Activated naive CD8-positive, alpha-beta T cell treated with anti-CD3 and anti-CD28 coated beads, Interleukin-2, amount 50 U/mL, for 24 hours (primary cell): ENCODE measurements around the gene DYNLT2.
A peak's percentile ranks its signal among the peaks of the same experiment; 100 is the strongest.

Experiments used
- ATAC-seq: fragments of 150-1000 bp; cut with Tn5 transposase; one replicate; pipeline ENCODE4 v1.10.0; 2021
- DNase-seq: peaks from one replicate; pipeline ENCODE4 v3.0.0; 2021
- H3K27ac Mint-ChIP-seq: one replicate; pipeline ENCODE4 v1.8.0; 2021; ENCODE audit warnings: mild to moderate bottlenecking, mixed read lengths
- H3K27me3 Mint-ChIP-seq: one replicate; pipeline ENCODE4 v1.8.0; 2021; ENCODE audit warnings: mixed read lengths
- H3K36me3 Mint-ChIP-seq: one replicate; pipeline ENCODE4 v1.8.0; 2021; ENCODE audit warnings: low read depth, mixed read lengths
- H3K4me1 Mint-ChIP-seq: one replicate; pipeline ENCODE4 v1.8.0; 2021; ENCODE audit warnings: mixed read lengths
- H3K4me3 Mint-ChIP-seq: one replicate; pipeline ENCODE4 v1.8.0; 2021; ENCODE audit warnings: mild to moderate bottlenecking, moderate library complexity, mixed read lengths
- H3K9me3 Mint-ChIP-seq: one replicate; pipeline ENCODE4 v1.8.0; 2021; ENCODE audit warnings: mixed read lengths

DYNLT2 gene

GRCh38 chr6:169729961-169730360 is 21.4 kb downstream of the DYNLT2 start:
- Mint-ChIP-seq H3K4me1 (peaks cover 16% of the 10 kb centered on the region), H3K27me3 (peaks cover 6% of the 10 kb centered on the region), H3K27ac (no peak overlapping the region)

DNA sequence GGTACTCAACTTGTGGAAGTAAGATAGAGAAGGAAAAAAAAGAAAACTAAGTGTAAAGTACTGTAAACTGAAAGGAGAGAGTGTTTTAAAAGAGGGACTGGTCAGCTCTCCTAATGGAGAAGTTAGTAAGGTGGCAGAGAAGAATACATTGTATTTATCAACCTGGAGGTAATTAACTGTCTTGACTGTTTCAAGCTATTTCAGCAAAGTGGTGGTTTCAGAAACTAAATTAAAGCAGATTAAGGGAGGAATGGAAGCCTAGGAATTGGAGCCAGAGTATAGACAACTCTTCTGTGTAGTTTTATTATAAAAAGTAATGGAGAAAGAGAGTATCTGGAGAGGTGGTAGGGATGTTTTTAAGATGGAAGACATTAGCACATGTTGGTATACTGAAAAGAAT is 24.4 kb downstream of the DYNLT2 start:
- H3K9me3 Mint-ChIP-seq = no peaks in the 10 kb centered on the region
- DNase-seq (no peak), ATAC-seq (no peak)
- H3K27me3 Mint-ChIP-seq = no peaks in the 10 kb centered on the region
- H3K36me3 Mint-ChIP-seq = peaks cover 10% of the 10 kb centered on the region
- no peak overlapping the region for H3K27ac Mint-ChIP-seq
- H3K4me1 Mint-ChIP-seq = peaks cover 24% of the 10 kb centered on the region
- H3K4me3 Mint-ChIP-seq = no peak overlapping the region

More at GRCh38 chr6:169729961-169730360, 21.4 kb downstream of the DYNLT2 start:
- Mint-ChIP-seq H3K9me3 (peaks cover 7% of the 10 kb centered on the region), H3K36me3 (peaks cover 8% of the 10 kb centered on the region), H3K4me3 (no peak overlapping the region)
- no peak for DNase-seq
- no peak for ATAC-seq

DNA sequence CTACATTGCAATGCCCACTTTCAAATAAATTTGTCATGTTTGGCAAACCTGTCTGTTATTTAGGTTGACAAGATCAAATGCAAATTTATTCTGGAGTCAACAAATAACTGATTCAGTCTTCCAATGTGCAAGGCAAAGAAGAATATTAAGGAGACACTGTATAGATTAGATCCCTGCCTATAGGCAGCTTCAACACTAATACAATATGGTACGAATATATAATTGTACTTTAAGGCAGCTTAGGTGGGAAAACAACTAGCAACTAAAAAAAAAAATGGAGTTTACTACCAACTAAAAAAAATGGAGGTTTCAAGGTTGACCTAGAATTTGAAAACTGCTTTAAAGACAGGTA is 25.3 kb downstream of the DYNLT2 start:
- Mint-ChIP-seq H3K4me3 (peak overlapping the region; percentile 83), H3K36me3 (peaks cover 13% of the 10 kb centered on the region), H3K9me3 (no peaks in the 10 kb centered on the region), H3K4me1 (peaks cover 32% of the 10 kb centered on the region), H3K27me3 (no peaks in the 10 kb centered on the region), H3K27ac (peak overlapping the region; percentile 91)
- DNase-seq = no peak
- ATAC-seq = no peak

DNA sequence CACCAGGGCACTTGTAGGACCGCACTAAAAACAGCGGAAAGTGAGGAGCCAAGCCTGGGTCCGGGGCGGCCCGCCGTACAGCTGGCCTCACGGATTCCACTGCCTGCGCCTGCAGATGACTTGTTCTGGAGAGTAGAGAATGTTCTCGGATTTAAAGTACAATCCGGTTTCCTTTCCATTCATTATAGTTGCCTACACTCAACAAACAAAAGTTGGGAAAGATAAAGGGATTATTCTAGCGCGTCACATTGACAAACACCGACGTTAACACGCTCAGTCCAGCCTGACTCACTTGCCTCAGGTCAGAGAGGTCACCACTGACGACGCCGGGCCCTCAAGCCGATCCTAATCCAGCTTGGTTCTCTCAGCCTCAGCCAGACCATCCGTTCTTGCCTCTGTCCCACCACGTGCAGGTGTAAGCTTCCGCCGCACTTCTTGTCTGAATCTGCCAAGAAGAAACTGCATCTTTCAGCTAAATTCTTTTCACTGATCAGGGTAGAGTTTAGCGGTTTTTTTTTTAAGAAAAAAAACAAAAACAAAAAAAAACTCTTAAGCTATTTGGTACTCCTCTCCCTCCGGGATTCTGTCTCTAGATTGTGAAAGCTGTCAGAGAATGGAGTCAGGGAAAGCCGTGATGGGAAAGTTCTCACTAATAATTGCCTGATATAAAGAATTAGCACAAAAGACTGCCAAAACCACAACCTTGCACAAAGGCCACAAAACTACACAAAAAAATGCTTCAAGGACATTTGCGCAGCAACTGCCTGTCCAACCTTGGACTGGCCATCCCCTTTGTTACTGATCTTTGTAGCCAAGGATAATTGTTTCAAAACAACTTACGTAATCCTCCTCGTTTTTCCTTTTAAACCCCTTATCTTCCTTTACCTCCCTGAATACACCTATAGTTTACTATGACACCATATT is 26.0 kb downstream of the DYNLT2 start:
- Mint-ChIP-seq H3K4me3 (peak overlapping the region; percentile 83), H3K36me3 (peaks cover 14% of the 10 kb centered on the region), H3K9me3 (no peaks in the 10 kb centered on the region), H3K27me3 (no peaks in the 10 kb centered on the region), H3K4me1 (peaks cover 37% of the 10 kb centered on the region), H3K27ac (peak overlapping the region; percentile 91)
- ATAC-seq (peak; percentile 15), DNase-seq (peak; percentile 43)

GRCh38 chr6:169724494-169725124 is 26.8 kb downstream of the DYNLT2 start, which contains the start of gene PHF10:
TSS of gene PHF10 (minus strand) at chr6:169724500. CDS start at chr6:169723931, 569 bp downstream.
- Mint-ChIP-seq H3K27me3 (no peaks in the 10 kb centered on the region), H3K36me3 (peaks cover 16% of the 10 kb centered on the region), H3K4me3 (peak within 1 kb of the TSS; percentile 96), H3K9me3 (no peaks in the 10 kb centered on the region), H3K4me1 (peaks cover 44% of the 10 kb centered on the region), H3K27ac (peak within 1 kb of the TSS; percentile 95)
- DNase-seq (peak; percentile 74), ATAC-seq (peak; percentile 53)

DNA sequence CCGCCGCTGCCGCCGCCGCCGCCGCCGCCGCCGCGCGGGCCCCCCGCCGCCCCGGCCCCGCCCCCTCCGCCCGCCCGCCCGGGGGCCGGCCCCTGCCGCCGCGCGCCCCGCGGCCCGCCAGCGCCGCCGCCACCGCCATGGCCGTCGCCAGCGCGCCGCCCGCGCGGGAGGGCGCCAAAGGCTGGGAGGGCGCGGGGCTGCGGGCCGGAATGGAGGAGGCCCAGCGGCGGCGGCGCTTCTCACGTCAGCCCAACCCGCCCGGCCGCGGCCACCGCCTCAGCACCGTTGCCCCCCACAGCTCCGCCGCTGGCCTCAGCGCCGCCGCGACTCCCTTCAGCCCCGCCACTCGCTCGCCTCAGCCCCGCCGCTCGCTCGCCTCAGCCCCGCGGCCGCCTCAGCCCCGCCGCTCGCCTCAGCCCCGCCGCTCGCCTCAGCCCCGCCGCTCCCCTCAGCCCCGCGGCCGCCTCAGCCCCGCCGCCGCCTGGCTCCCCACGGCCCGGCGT is 27.3 kb downstream of the DYNLT2 start:
- peak; percentile 41 for DNase-seq
- no peaks in the 10 kb centered on the region for H3K27me3 Mint-ChIP-seq
- H3K9me3 Mint-ChIP-seq = no peaks in the 10 kb centered on the region
- H3K27ac Mint-ChIP-seq = no peak overlapping the region
- peaks cover 50% of the 10 kb centered on the region for H3K4me1 Mint-ChIP-seq
- ATAC-seq = peak; percentile 26
- peak overlapping the region; percentile 41 for H3K4me3 Mint-ChIP-seq
- peaks cover 21% of the 10 kb centered on the region for H3K36me3 Mint-ChIP-seq

- Mint-ChIP-seq H3K4me3 (peak overlapping the region; percentile 96), H3K27ac (peak overlapping the region; percentile 95), H3K4me1 (peaks cover 52% of the 10 kb centered on the region), H3K27me3 (no peaks in the 10 kb centered on the region), H3K36me3 (peaks cover 23% of the 10 kb centered on the region), H3K9me3 (no peaks in the 10 kb centered on the region)
- peak; percentile 63 for DNase-seq
- peak; percentile 15 for ATAC-seq
Observed at GRCh38 chr6:169723200-169723909, 28.0 kb downstream of the DYNLT2 start.

GRCh38 chr6:169722362-169723199 is 28.8 kb downstream of the DYNLT2 start:
- ATAC-seq = peak; percentile 34
- Mint-ChIP-seq H3K4me1 (peaks cover 52% of the 10 kb centered on the region), H3K9me3 (no peaks in the 10 kb centered on the region), H3K27me3 (no peaks in the 10 kb centered on the region), H3K36me3 (peaks cover 26% of the 10 kb centered on the region), H3K4me3 (peak overlapping the region; percentile 96), H3K27ac (peak overlapping the region; percentile 95)
- DNase-seq = peak; percentile 37

- Mint-ChIP-seq H3K4me3 (no peak overlapping the region), H3K4me1 (peaks cover 45% of the 10 kb centered on the region), H3K36me3 (peaks cover 37% of the 10 kb centered on the region), H3K9me3 (no peaks in the 10 kb centered on the region), H3K27ac (peak overlapping the region; percentile 74), H3K27me3 (no peaks in the 10 kb centered on the region)
- no peak for DNase-seq
- no peak for ATAC-seq
Observed at GRCh38 chr6:169720207-169720855, 31.0 kb downstream of the DYNLT2 start.

GRCh38 chr6:169719117-169719516 is 32.3 kb downstream of the DYNLT2 start:
- Mint-ChIP-seq H3K4me1 (peaks cover 46% of the 10 kb centered on the region), H3K27ac (peak overlapping the region; percentile 55), H3K36me3 (peaks cover 45% of the 10 kb centered on the region), H3K9me3 (no peaks in the 10 kb centered on the region), H3K27me3 (no peaks in the 10 kb centered on the region), H3K4me3 (no peak overlapping the region)
- DNase-seq (no peak), ATAC-seq (no peak)

DNA sequence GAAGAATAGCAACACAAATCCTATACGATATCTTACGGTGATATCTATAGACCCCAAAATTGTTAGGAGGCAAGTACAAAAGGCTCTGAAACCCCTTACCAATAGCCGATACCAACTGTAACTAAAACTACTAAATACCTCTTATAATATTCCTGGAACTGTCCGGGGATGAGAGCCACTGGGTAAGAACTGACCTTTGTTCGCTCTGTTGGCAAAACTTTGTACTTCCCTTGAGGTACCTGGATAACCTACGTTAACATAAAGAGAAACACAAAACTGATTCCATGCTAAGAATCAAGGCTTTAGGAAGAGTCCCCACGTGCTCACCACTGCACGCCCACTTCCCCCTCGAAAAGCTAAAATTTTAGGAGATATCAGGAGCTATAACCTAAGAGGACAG is 36.8 kb downstream of the DYNLT2 start:
- Mint-ChIP-seq H3K4me3 (no peak overlapping the region), H3K9me3 (no peaks in the 10 kb centered on the region), H3K4me1 (peaks cover 22% of the 10 kb centered on the region), H3K36me3 (peaks cover 64% of the 10 kb centered on the region), H3K27me3 (no peaks in the 10 kb centered on the region), H3K27ac (no peak overlapping the region)
- ATAC-seq (no peak), DNase-seq (no peak)

DNA sequence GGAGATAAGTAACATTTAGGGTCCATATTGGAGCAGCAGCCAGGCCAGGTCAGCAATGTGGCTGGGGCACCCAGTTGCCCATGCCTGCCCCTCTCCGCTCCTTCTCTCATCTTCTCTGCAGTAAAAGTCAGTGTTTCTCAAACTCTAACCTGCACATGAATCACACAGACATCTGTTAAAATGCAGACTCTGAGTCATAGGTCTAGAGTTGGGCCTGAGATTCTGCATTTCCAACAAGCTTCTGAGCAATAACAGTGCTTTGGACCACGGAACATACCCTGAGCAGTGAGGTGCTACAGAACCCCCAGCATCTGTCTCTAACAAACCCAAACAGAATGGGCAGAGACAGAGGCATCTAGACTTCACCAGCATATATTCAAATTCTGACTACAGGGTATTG is 37.2 kb downstream of the DYNLT2 start:
- Mint-ChIP-seq H3K27me3 (no peaks in the 10 kb centered on the region), H3K27ac (no peak overlapping the region), H3K4me3 (no peak overlapping the region), H3K9me3 (no peaks in the 10 kb centered on the region), H3K36me3 (peaks cover 60% of the 10 kb centered on the region), H3K4me1 (peaks cover 22% of the 10 kb centered on the region)
- DNase-seq (no peak), ATAC-seq (peak; percentile 77)

- Mint-ChIP-seq H3K4me3 (no peak overlapping the region), H3K27me3 (no peaks in the 10 kb centered on the region), H3K4me1 (peaks cover 33% of the 10 kb centered on the region), H3K9me3 (no peaks in the 10 kb centered on the region), H3K27ac (peak overlapping the region; percentile 4), H3K36me3 (peaks cover 51% of the 10 kb centered on the region)
- DNase-seq (no peak), ATAC-seq (no peak)
Observed at GRCh38 chr6:169710009-169710408, 41.4 kb downstream of the DYNLT2 start.
